Inferior parietal cortex (tissue), 1 donor: ENCODE data around the gene LAMA5.

ENCODE experiments used
- DNase-seq: peaks from one replicate; pipeline ENCODE4 v3.0.0-alpha.2; 2016; ENCODE audit errors: extremely low spot score

Gene LAMA5

GRCh38 chr20:62314711-62315302 is 52.3 kb downstream of the LAMA5 start:
- DNase-seq, result no peak

- no peak for DNase-seq
Measured at GRCh38 chr20:62314339-62314638, 52.8 kb downstream of the LAMA5 start.

GRCh38 chr20:62313460-62314338 is 53.4 kb downstream of the LAMA5 start:
- DNase-seq, result no peak

- DNase-seq, result no peak
Measured at GRCh38 chr20:62313021-62313420, 54.1 kb downstream of the LAMA5 start.

GRCh38 chr20:62312662-62312977 is 54.5 kb downstream of the LAMA5 start:
- DNase-seq, result no peak

GRCh38 chr20:62311832-62312661 is 55.1 kb downstream of the LAMA5 start:
- DNase-seq, result no peak

GRCh38 chr20:62311150-62311549 is 56.0 kb downstream of the LAMA5 start:
- DNase-seq, result no peak

- no peak for DNase-seq
Measured at GRCh38 chr20:62310757-62311121, 56.4 kb downstream of the LAMA5 start.

GRCh38 chr20:62309947-62310756 is 57.0 kb downstream of the LAMA5 start:
- no peak for DNase-seq

GRCh38 chr20:62309198-62309944 is 57.7 kb downstream of the LAMA5 start:
- DNase-seq, result no peak

- DNase-seq, result no peak
Measured at GRCh38 chr20:62308102-62308822, 58.9 kb downstream of the LAMA5 start.

- DNase-seq, result no peak
Measured at GRCh38 chr20:62307226-62308101, 59.6 kb downstream of the LAMA5 start.

GRCh38 chr20:62306414-62307187 is 60.5 kb downstream of the LAMA5 start:
- DNase-seq, result no peak

- no peak for DNase-seq
Measured at GRCh38 chr20:62305765-62306413, 61.2 kb downstream of the LAMA5 start.

- DNase-seq, result no peak
Measured at GRCh38 chr20:62305149-62305764, 61.9 kb downstream of the LAMA5 start.

GRCh38 chr20:62304331-62305148 is 62.6 kb downstream of the LAMA5 start:
- no peak for DNase-seq
